DOHH2 (cell line): Measurements from ENCODE around the gene ADI1.

Experiments
- H3F3A ChIP-seq: fragments of 200-600 bp; sonication (generic), shearing (Covaris generic); 2 replicates; pipeline ENCODE4 v1.6.0; 2016; ENCODE audit warnings: antibody characterized with exemption, mild to moderate bottlenecking; ENCODE audit not compliant: control insufficient read depth, insufficient read depth
- H3K27ac ChIP-seq: fragments of 200-600 bp; sonication (generic); 2 replicates; pipeline ENCODE4 v1.5.1; 2014; ENCODE audit warnings: low read depth, mild to moderate bottlenecking, low read length, moderate library complexity
- H3K27me3 ChIP-seq: fragments of 200-600 bp; sonication (generic); 2 replicates; pipeline ENCODE4 v1.6.1; 2014; ENCODE audit warnings: mild to moderate bottlenecking, low read length, mixed read lengths; ENCODE audit not compliant: control insufficient read depth
- H3K36me3 ChIP-seq: fragments of 200-600 bp; sonication (generic); 2 replicates; pipeline ENCODE4 v1.6.1; 2014; ENCODE audit warnings: mild to moderate bottlenecking, low read length, moderate library complexity, mixed read lengths; ENCODE audit not compliant: control insufficient read depth
- H3K4me1 ChIP-seq: fragments of 200-600 bp; sonication (generic); 2 replicates; pipeline ENCODE4 v1.6.1; 2014; ENCODE audit warnings: mild to moderate bottlenecking, low read length, mixed read lengths; ENCODE audit not compliant: control insufficient read depth
- H3K4me2 ChIP-seq: fragments of 200-600 bp; sonication (generic); 2 replicates; pipeline ENCODE4 v1.6.0; 2014; ENCODE audit warnings: mild to moderate bottlenecking, low read length, moderate library complexity
- H3K4me3 ChIP-seq: fragments of 200-600 bp; sonication (generic); 2 replicates; pipeline ENCODE4 v1.5.1; 2014; ENCODE audit warnings: mild to moderate bottlenecking, low read length, mixed read lengths
- H3K79me2 ChIP-seq: fragments of 200-600 bp; sonication (generic); 2 replicates; pipeline ENCODE4 v1.6.1; 2014; ENCODE audit warnings: mild to moderate bottlenecking, low read length, mixed read lengths; ENCODE audit not compliant: control insufficient read depth
- H3K9me2 ChIP-seq: fragments of 200-600 bp; sonication (generic); replicated peaks from 2 replicates; pipeline ENCODE4 v1.6.1; 2014; ENCODE audit warnings: mild to moderate bottlenecking, low read length, mixed read lengths; ENCODE audit not compliant: control insufficient read depth
- H3K9me3 ChIP-seq: fragments of 200-600 bp; sonication (generic); 2 replicates; pipeline ENCODE4 v1.6.1; 2014; ENCODE audit warnings: antibody characterized with exemption, low read length, mixed read lengths; ENCODE audit not compliant: control insufficient read depth, insufficient read depth
- H4K20me1 ChIP-seq: fragments of 200-600 bp; sonication (generic); 2 replicates; pipeline ENCODE4 v1.6.0; 2014; ENCODE audit warnings: low read depth, mild to moderate bottlenecking, antibody characterized with exemption, low read length, moderate library complexity; ENCODE audit not compliant: control insufficient read depth, insufficient read depth
- CTCF ChIP-seq: fragments of 200-600 bp; sonication (generic); IDR thresholded peaks from one replicate; pipeline ENCODE4 v1.5.1; 2014; ENCODE audit warnings: antibody characterized with exemption, mild to moderate bottlenecking, low read depth, low read length; ENCODE audit not compliant: poor library complexity, severe bottlenecking
- EZH2phosphoT487 ChIP-seq: fragments of 200-600 bp; sonication (generic); IDR thresholded peaks from 2 replicates; pipeline ENCODE4 v1.6.1; 2017; ENCODE audit warnings: borderline replicate concordance, mild to moderate bottlenecking, antibody characterized with exemption, low read length, moderate library complexity, mixed read lengths

The ADI1 gene

GRCh38 chr2:3459185-3460015 lies 59.9 kb downstream of the ADI1 start:
- no peaks in the 10 kb centered on the region for H3K9me3 ChIP-seq

GRCh38 chr2:3458396-3459184 lies 60.7 kb downstream of the ADI1 start:
- no peak overlapping the region for H3K27ac ChIP-seq
- H3K27me3 ChIP-seq = no peaks in the 10 kb centered on the region
- H3K9me2 ChIP-seq = no peaks in the 10 kb centered on the region
- no peak for TF ChIP-seq EZH2phosphoT487
- TF ChIP-seq CTCF = no peak
- no peaks in the 10 kb centered on the region for H3K79me2 ChIP-seq
- no peaks in the 10 kb centered on the region for H3K9me3 ChIP-seq
- H3F3A ChIP-seq = peaks cover 4% of the 10 kb centered on the region; the same call in 1 of the 2 replicates
- peaks cover 22% of the 10 kb centered on the region for H3K4me1 ChIP-seq
- H3K4me2 ChIP-seq = no peak overlapping the region
- H3K36me3 ChIP-seq = peaks cover 13% of the 10 kb centered on the region
- H4K20me1 ChIP-seq = peaks cover 4% of the 10 kb centered on the region; the same call in 1 of the 2 replicates
- no peak overlapping the region for H3K4me3 ChIP-seq

More at GRCh38 chr2:3459185-3460015, 59.9 kb downstream of the ADI1 start:
- H3K4me2 ChIP-seq = no peak overlapping the region
- H3K9me2 ChIP-seq = no peaks in the 10 kb centered on the region
- H3K4me1 ChIP-seq = peaks cover 22% of the 10 kb centered on the region
- no peaks in the 10 kb centered on the region for H3K27me3 ChIP-seq
- peaks cover 4% of the 10 kb centered on the region; the same call in 1 of the 2 replicates for H3F3A ChIP-seq
- no peak overlapping the region for H3K27ac ChIP-seq
- no peak overlapping the region for H3K4me3 ChIP-seq
- H3K79me2 ChIP-seq = no peaks in the 10 kb centered on the region
- H3K36me3 ChIP-seq = peaks cover 13% of the 10 kb centered on the region
- peaks cover 4% of the 10 kb centered on the region; the same call in 1 of the 2 replicates for H4K20me1 ChIP-seq
- TF ChIP-seq CTCF (no peak), EZH2phosphoT487 (no peak)

- Histone ChIP-seq H3K9me2 (no peaks in the 10 kb centered on the region), H3K9me3 (no peaks in the 10 kb centered on the region), H4K20me1 (peaks cover 2% of the 10 kb centered on the region; the same call in 1 of the 2 replicates), H3K36me3 (peaks cover 9% of the 10 kb centered on the region), H3K79me2 (no peaks in the 10 kb centered on the region), H3K4me3 (no peak overlapping the region), H3K4me2 (no peak overlapping the region), H3K4me1 (peaks cover 20% of the 10 kb centered on the region), H3K27ac (no peak overlapping the region), H3K27me3 (no peaks in the 10 kb centered on the region), H3F3A (peaks cover 4% of the 10 kb centered on the region; the same call in 1 of the 2 replicates)
- TF ChIP-seq EZH2phosphoT487 (no peak), CTCF (no peak)
Measured at GRCh38 chr2:3457524-3458395, 61.6 kb downstream of the ADI1 start.
